AG04450 (cell line): Measurements from ENCODE around the gene PRKG2. TPM values are rescaled to one million over a fixed set of nuclear protein-coding genes. Genes with fewer than 3 reads are reported as not detected.
A peak's percentile ranks its signal among the peaks of the same experiment; 100 is the strongest.

ENCODE experiments used
- CTCF ChIA-PET: fragments of 300-600, 350-600 bp; formaldehyde crosslinking; extraction: SDS; loops from one replicate; lab custom pipeline; 2022; ENCODE audit warnings: antibody characterized with exemption, inconsistent platforms; lab: Charles Lee
- POLR2A ChIA-PET: fragments of 350-600 bp; formaldehyde crosslinking; extraction: SDS; loops from one replicate; lab custom pipeline; 2021; ENCODE audit warnings: antibody characterized with exemption, inconsistent platforms; lab: Yijun Ruan, JAX
- DNase-seq: peaks from one replicate; pipeline ENCODE4 v3.0.0-alpha.2; 2011; ENCODE audit warnings: low read depth, low spot score
- H3K27ac ChIP-seq: one replicate; pipeline ENCODE4 v1.5.1; 2012; ENCODE audit warnings: low read depth, low read length, control low read depth
- H3K27me3 ChIP-seq: one replicate; pipeline ENCODE4 v1.6.0; 2012; ENCODE audit warnings: low read length; ENCODE audit not compliant: control insufficient read depth, insufficient read depth
- H3K4me3 ChIP-seq: 2 replicates; pipeline ENCODE4 v1.5.1; 2011; ENCODE audit warnings: mild to moderate bottlenecking, low read depth, low read length, control low read depth
- H3K9me3 ChIP-seq: 2 replicates; pipeline ENCODE4 v1.5.1; 2012; ENCODE audit warnings: low read length; ENCODE audit not compliant: control insufficient read depth, insufficient read depth
- CTCF ChIP-seq: IDR thresholded peaks from 2 replicates; pipeline ENCODE4 v1.5.1; 2011; ENCODE audit warnings: low read depth, low read length, control low read depth, inconsistent platforms
- polyA minus RNA-seq: library from RNA; depleted of rRNA, polyadenylated mRNA; stranded (reverse); fragments of >200 nt; gene quantifications from 2 replicates; pipeline ENCODE4 v1.2.3, GENCODE V29; 2011; rRNA and poly(A)+ RNA removed
- polyA plus RNA-seq: library from polyadenylated mRNA; depleted of rRNA; stranded (reverse); fragments of >200 nt; gene quantifications from 2 replicates; pipeline ENCODE4 v1.2.3, GENCODE V29; 2011; rRNA removed

Gene PRKG2
- polyA plus RNA-seq (0.74 and 1.6 TPM in 2 replicates), polyA minus RNA-seq (1.8 and 2.0 TPM in 2 replicates)

GRCh38 chr4:81214881-81215868, at the start of gene PRKG2:
TSS of gene PRKG2 (minus strand) at chr4:81215222. CDS start at chr4:81205047, 10,175 bp downstream.
- ChIA-PET CTCF (interaction anchor here (0.6 to 7.8 kb wide), 6 partner anchors 9 to 738 kb away, joined by 3 to 59 read pairs (median 4); no protein-coding TSS in a partner anchor), POLR2A (interaction anchor here (1.0 to 1.4 kb wide), 3 partner anchors 40 to 145 kb away, joined by 3 to 4 read pairs (median 4); no protein-coding TSS in a partner anchor)
- H3K27me3 ChIP-seq = peaks cover 6% of the 10 kb centered on the region
- no peaks in the 10 kb centered on the region; the same call in 1 of the 2 replicates for H3K9me3 ChIP-seq
- no peak for DNase-seq
- H3K27ac ChIP-seq = peak within 1 kb of the TSS; percentile 1
- peak within 1 kb of the TSS; percentile 68 for H3K4me3 ChIP-seq
- no peak for TF ChIP-seq CTCF

GRCh38 chr4:81260443-81261101, 45.5 kb upstream of the PRKG2 start:
- Histone ChIP-seq H3K27ac (no peak overlapping the region), H3K9me3 (no peaks in the 10 kb centered on the region; the same call in 1 of the 2 replicates), H3K27me3 (no peaks in the 10 kb centered on the region), H3K4me3 (no peak overlapping the region)
- peak; percentile 43 for TF ChIP-seq CTCF
- POLR2A ChIA-PET = no interaction called here
- no peak for DNase-seq
- CTCF ChIA-PET = interaction anchor here (1.0 to 3.0 kb wide), 4 partner anchors 26 to 191 kb away, joined by 3 to 13 read pairs (median 5); no protein-coding TSS in a partner anchor

GRCh38 chr4:81258841-81259550, 44.0 kb upstream of the PRKG2 start:
- H3K27me3 ChIP-seq = no peaks in the 10 kb centered on the region
- H3K4me3 ChIP-seq = no peak overlapping the region
- H3K9me3 ChIP-seq = no peaks in the 10 kb centered on the region
- H3K27ac ChIP-seq = no peak overlapping the region
- ChIA-PET CTCF (interaction anchor here (0.9 to 3.0 kb wide), 5 partner anchors 13 to 189 kb away, joined by 3 to 13 read pairs (median 4); no protein-coding TSS in a partner anchor), POLR2A (no interaction called here)
- no peak for DNase-seq
- no peak for TF ChIP-seq CTCF

GRCh38 chr4:81257816-81258215, 42.8 kb upstream of the PRKG2 start:
- ChIA-PET CTCF (interaction anchor here (1.4 to 2.9 kb wide), 2 partner anchors 94 to 188 kb away, joined by 4 to 11 read pairs; no protein-coding TSS in a partner anchor), POLR2A (no interaction called here)
- Histone ChIP-seq H3K4me3 (no peak overlapping the region), H3K9me3 (no peaks in the 10 kb centered on the region), H3K27me3 (no peaks in the 10 kb centered on the region), H3K27ac (no peak overlapping the region)
- DNase-seq = no peak
- TF ChIP-seq CTCF = no peak
